HG03139 (cell line): ENCODE measurements around the gene ACSBG1.

Experiments used
- ATAC-seq: cut with Tn5 transposase; IDR thresholded peaks from one replicate; pipeline ENCODE4 v1.9.1; 2021; ENCODE audit not compliant: unreplicated experiment

Gene ACSBG1

DNA sequence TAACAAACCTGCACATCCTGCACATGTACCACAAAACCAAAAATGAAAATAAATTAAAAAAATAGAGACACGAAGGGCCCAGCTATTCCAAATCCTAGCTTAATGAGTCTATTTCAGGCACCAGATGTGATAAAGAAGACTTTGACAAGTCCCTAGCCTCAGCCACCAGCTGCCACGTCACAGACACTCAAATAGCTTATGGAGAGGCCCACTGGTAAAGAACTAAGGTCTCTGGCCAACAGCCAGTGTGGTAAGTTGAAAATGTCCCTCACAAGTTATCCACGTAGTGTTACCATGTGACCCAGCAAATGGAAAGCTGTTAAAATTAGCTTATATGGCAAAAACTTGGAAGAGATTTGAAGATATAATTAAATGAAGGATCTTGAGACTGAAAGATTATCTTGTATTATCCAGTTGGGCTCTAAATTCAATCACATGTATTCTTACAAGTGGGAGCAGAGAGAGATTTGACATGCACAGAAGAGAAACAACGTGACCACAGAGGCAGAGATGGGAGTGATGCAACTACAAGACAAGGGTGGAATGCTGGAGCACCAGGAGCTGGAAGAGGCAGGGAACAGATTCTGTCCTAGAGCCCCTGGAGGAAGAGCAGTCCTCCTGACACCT is 10.9 kb downstream of the ACSBG1 start:
- ATAC-seq, result no peak

DNA sequence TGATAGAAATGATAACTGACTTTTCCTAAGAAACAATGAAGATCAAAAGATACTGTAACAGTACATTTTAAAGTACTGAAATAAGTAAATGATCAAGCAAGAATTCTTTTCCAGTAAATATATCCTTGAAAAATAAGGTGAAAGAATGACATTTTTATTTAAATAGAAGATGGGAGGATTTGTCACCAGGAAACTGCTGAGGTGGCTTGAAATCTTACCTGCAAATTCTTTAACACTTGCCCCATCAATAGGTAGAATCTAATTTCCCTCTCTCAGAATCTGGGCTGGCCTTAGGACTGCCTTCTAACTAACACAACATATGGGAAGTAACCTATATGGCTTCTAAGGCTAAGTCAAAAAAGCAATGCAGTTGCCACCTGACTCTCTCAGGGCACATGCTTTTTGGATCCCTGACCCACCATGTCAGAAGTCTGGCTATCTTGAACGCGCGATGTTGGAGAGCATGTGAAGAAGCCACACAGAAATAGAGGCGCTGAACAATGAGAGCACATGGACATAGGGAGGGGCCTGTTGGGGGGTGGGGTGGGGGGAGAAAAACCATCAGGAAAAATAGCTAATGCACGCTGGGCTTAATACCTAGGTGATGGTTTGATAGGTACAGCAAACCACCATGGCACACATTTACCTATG is 11.5 kb downstream of the ACSBG1 start:
- no peak for ATAC-seq

DNA sequence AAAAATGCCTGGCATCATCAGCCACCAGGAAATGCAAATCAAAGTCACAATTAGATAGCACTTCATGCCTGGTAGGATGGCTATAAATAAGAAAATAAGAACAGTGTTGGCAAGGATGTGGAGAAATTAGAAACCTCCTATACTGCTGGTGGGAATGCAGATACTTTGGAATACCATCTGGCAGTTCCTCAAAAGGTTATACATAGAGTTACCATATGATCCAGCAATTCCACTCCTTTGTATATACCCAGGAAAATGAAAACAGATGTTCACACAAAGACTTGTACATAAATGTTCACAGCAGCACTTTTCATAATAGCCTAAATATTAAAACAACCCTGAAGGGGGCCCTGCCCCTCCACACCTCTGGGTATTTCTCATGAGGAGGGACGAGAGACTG is 13.7 kb downstream of the ACSBG1 start:
- no peak for ATAC-seq

DNA sequence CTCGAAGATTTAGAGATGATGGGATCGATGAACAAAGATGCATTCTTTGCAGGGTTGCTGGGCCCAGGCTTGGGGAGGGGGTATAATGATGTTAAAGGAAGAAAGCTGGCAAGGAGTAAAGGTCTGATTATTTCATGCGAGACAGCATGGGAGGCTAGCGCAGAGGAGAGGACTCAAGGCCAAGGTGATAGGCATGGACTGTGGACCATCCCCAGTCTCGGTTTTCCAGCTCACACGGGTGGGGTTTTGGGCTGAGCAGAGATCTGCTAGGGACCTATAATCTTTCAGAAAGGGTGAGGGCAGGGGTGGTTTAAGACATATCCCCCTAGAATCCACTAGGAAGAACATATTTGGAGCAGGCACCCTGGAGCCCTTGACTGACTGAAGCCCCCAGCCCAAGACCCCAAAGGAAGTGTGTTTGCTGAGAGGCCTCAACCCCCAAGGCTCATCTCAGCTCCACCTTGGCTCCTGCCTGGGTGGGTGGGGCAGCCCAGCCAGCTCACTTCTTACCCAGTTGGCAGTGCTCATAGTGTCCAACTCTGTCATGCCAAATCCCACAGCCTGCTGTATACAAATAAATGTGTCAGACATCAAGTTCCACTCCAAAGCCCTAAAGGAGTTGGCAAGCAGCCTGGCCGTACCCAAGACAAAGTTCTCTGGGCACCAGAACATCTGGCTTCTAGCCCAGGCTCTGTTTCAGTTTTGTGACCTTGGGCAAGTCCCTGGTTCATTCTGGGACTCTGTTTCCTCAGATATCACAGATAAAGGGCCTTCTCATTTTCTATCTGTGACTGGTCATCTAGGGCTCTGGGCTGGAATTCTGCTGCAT is 17.9 kb downstream of the ACSBG1 start:
- ATAC-seq, result no peak

- ATAC-seq, result no peak
These were observed 20.4 kb downstream of the ACSBG1 start for GRCh38 chr15:78213956-78214355.

DNA sequence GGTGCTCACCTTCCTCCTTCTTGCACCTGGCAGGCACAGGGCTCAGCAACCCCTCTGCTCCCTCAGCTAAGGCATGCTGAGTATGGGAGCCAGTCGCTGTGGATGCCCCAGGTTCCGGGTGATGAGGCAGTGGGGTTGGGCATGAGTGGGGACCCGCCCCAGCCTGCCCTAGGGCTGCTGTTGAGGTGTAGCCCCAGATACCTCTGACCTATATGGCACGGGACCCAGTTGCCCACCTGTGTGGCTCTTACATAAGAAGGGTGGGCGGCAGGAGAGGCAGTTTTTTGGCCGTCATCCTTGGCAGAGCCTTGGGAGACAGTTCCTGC is 21.0 kb downstream of the ACSBG1 start:
- ATAC-seq, result no peak

DNA sequence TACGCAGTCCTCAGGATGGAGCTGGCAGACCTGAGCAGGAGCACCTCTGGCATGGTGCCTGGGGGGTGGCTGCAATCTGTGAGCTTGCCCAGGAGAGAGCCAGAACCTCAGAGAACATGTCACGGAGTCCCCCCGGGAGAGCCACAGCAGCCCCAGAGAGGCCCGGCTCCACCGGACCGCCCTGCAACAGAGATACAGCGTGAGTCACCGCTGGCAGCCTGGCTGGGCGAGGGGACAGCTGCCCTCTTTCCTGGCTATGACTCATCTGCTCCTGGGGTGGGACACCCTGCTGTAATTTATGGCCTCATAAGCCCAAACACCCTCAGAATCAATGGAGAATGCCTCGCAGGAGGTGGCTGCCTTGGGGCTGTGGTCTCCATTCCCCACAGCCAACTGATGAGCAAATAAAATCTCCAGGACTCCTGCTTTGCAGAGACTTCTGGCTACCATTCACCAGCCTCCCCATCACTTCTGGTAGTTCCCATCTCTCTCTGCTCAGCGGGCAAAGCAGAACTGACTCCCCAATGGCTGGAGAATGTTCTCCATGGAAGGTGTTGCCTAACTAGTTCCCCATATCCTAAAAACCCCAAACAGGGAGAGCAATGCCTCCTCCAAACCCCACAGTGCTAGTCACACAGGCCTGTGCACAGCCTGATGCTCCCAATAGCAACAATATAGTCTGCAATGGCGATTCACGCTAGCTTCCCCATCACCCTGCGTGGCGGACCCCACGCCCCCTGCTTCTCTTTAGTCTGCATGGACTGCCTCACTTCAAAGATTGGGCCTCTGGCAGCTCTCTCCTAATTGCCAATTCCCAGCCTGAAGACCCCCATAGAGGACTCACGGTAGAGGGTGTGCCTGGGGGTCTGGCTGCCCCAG is 21.6 kb downstream of the ACSBG1 start:
- ATAC-seq, result no peak

- ATAC-seq, result no peak
These were observed 22.4 kb downstream of the ACSBG1 start for GRCh38 chr15:78212008-78212407.

DNA sequence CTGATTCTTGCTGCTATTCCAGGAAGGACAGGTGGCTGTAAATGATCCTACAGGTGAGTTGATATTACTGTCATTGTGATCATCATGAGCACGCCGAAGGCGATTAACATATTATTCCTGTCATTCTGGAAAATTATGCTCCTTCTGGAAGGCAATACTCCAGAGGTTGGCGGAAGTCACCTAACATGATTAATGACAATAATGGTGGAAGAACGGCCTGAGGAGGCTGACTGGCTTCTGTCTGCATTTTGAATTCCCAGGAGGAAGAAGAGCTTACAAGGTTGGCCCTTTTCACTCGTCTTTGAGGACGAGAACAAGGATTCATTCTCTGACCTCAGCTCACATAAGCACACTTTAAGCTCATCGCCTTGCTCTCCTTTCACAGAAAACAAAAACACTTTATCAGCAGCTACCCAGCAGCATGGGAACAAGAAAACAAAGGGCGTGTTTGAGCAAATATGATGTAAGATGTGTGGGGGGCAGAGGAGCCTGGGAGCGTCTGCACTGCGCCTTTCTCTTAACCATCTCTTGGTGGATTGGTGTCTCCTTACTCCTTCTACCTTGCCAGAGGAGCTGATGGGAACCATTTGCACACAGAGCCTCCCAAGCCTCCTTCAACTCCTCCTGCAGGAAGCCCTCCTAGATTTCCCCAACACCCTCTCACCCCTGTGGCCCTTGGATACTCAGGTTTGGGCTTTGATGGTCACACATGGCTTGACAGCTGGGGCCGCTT is 23.0 kb downstream of the ACSBG1 start:
- ATAC-seq, result no peak

DNA sequence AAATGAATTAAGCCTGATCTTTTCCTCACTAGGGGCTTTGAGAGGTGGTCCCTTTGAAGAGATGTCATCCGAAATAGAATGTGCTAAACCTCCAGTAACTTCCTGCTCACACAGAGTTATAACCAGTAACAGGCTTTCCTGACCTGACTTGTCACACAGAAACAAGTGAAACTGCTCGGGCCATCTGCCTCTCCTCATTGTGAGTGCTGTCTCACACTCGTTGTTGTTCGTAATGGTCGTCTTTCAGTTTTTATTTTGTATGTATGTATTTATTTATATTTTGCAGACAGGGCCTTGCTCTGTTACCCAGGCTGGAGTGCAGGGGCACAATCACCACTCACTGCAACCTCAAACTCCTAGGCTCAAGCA is 24.0 kb downstream of the ACSBG1 start:
- no peak for ATAC-seq

DNA sequence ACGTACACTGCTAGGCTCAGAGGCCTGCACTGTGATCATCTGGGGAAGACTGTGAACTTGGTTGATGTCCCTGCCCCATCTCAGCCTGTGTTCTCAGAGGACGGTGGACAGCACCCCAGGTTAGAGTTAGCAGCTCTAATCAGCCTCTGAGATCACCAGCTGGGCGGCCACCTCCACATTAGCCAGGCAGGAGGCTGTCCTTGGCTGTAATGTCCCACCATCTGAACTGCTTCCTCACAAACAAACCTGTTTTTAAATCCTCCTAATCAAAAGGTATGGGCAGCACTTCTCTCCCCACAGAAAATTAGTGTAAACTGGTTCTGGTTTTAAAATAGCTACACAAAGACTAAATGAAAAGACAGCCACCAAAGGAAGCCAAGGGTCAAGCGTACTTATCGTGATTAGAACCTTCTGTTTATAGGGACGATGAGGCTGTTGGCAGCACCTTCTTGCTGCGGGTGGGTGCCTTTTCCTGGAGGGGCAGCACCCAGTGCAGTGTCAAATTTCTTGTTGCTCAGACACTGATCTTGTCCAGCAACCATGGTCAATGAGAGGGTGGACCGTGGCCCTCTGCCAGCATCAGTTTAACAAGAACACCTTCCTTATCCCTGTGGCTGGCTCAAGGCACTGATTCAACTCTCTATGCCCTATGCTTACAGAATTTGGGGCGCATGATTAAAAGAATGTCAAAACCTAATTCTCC is 24.6 kb downstream of the ACSBG1 start:
- ATAC-seq, result no peak

- ATAC-seq, result no peak
These were observed 25.3 kb downstream of the ACSBG1 start for GRCh38 chr15:78208887-78209645.

GRCh38 chr15:78208341-78208844 is 26.0 kb downstream of the ACSBG1 start:
- no peak for ATAC-seq

DNA sequence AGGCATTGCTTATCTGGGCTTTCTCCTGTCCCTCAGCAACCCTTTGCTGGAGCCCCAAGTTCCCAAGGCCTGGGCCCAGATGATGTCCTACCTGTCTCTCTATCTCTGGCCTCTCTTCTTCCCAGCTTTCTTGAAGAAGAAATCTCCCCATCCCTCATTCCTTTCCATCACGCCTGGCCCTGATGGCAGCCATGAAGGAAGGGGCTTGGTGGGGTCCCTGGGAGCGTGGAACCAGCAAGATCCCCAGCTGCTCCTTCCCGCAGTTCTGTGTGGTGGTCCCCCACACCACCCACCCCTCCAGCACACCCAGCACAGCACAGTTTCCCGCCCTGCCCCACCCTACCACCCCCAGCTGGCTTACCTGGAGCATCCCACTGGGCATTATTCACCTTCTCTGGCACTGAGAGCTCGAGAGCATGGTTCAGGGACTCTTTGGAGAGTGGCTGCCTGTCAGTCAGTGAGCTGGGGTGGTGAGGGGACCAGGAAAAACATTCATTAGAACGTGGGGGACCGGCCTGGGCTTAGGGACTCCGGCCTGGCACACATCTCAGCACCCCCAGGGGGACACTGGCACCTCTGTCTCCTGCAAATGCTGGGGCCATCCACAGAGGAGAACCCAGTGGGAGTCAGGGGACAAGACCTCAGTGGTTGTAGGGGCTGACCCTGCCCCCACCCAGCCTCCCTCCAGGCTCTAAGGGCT is 26.6 kb downstream of the ACSBG1 start:
- ATAC-seq, result no peak

GRCh38 chr15:78207110-78207458 is 27.3 kb downstream of the ACSBG1 start:
- ATAC-seq, result no peak

- ATAC-seq, result no peak
These were observed 27.8 kb downstream of the ACSBG1 start for GRCh38 chr15:78206326-78207109.

GRCh38 chr15:78205856-78206255 is 28.5 kb downstream of the ACSBG1 start:
- ATAC-seq, result no peak

- no peak for ATAC-seq
These were observed 29.0 kb downstream of the ACSBG1 start for GRCh38 chr15:78205337-78205736.
